Measurements from ENCODE around the gene EIF4A3. TPM values are rescaled to one million over a fixed set of nuclear protein-coding genes. Genes with fewer than 3 reads are reported as not detected.

The EIF4A3 gene
- total RNA-seq, 1 donor from 2014 or later: 78.9 TPM

DNA sequence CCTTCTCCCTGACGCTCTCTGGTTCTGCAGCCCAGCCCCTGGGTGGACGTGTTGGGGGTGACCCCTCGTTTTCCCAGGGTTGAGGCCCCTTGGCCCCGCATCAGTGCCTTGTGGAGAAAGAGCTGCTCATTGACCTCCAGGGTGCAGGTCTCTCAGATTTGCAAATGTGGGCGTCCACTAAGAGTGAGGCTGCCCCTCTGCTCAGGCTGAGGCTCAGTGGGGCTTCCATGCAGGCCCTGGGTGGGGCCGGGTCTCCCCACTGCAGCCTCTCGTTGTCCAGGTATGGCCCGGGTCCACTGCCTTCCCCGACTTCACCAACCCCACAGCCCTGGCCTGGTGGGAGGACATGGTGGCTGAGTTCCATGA lies 36.5 kb downstream of the EIF4A3 start:
- TF ChIP-seq, protein P1, sequence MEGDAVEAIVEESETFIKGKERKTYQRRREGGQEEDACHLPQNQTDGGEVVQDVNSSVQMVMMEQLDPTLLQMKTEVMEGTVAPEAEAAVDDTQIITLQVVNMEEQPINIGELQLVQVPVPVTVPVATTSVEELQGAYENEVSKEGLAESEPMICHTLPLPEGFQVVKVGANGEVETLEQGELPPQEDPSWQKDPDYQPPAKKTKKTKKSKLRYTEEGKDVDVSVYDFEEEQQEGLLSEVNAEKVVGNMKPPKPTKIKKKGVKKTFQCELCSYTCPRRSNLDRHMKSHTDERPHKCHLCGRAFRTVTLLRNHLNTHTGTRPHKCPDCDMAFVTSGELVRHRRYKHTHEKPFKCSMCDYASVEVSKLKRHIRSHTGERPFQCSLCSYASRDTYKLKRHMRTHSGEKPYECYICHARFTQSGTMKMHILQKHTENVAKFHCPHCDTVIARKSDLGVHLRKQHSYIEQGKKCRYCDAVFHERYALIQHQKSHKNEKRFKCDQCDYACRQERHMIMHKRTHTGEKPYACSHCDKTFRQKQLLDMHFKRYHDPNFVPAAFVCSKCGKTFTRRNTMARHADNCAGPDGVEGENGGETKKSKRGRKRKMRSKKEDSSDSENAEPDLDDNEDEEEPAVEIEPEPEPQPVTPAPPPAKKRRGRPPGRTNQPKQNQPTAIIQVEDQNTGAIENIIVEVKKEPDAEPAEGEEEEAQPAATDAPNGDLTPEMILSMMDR (IDR thresholded peaks at IDR 0.05): no peak
- H3K4me3 ChIP-seq: no peak overlapping the region
- H3K4me1 ChIP-seq: no peaks in the 10 kb centered on the region
- peak in 1 of 2 donors; percentile 49 for DNase-seq (ENCODE audit: low spot score in 2 of 2)
- H3K36me3 ChIP-seq: peaks cover 5 to 8% of the 10 kb centered on the region in 2 donors
- H3K9me3 ChIP-seq: no peaks in the 10 kb centered on the region
- H3K27ac ChIP-seq: no peak overlapping the region
- H3K27me3 ChIP-seq: no peaks in the 10 kb centered on the region
- intact Hi-C loops (cut with DNase I): no loop called here

DNA sequence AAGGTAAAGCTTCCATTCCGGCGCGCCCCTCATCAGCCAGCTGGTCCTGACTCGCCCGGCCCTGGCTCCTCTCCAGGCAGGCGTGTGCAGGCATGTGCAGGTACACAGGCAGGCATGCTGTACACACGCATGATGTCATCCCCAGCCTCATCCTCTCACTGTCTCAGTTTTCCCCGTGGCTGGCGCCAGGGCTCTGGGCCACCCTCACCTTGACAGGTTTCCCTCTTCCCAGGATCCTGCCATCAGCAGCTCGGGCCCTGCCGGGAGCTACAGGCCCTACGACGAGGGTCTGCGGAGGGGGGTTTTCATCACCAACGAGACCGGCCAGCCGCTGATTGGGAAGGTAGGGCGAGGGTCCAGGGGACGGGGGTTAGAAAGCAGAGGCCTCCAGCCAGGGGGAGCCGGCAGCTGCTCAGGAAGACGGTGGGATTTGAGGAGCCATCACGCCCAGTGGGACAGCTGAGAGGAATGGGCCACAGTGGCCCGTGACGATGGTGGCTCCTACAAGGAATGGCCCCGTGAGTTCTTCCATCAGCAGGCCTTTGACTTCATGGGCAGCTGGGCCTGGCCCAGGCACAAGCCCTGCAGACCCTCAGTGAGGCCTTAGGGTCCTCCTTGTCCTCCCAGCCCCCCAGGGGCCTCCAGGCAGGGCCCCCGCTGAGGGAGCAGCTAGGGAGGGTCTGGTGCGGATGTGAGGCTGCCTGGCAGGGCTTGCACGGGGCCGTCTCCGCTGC lies 37.0 kb downstream of the EIF4A3 start:
- no peaks in the 10 kb centered on the region for H3K9me3 ChIP-seq
- no peak for DNase-seq (ENCODE audit: low spot score in 2 of 2)
- H3K36me3 ChIP-seq: peaks cover 5 to 8% of the 10 kb centered on the region in 2 donors
- no peak overlapping the region for H3K27ac ChIP-seq
- H3K4me1 ChIP-seq: no peaks in the 10 kb centered on the region
- H3K27me3 ChIP-seq: no peaks in the 10 kb centered on the region
- intact Hi-C loops (cut with DNase I): no loop called here
- no peak overlapping the region for H3K4me3 ChIP-seq
- TF ChIP-seq, protein P1 (IDR thresholded peaks at IDR 0.05): no peak

DNA sequence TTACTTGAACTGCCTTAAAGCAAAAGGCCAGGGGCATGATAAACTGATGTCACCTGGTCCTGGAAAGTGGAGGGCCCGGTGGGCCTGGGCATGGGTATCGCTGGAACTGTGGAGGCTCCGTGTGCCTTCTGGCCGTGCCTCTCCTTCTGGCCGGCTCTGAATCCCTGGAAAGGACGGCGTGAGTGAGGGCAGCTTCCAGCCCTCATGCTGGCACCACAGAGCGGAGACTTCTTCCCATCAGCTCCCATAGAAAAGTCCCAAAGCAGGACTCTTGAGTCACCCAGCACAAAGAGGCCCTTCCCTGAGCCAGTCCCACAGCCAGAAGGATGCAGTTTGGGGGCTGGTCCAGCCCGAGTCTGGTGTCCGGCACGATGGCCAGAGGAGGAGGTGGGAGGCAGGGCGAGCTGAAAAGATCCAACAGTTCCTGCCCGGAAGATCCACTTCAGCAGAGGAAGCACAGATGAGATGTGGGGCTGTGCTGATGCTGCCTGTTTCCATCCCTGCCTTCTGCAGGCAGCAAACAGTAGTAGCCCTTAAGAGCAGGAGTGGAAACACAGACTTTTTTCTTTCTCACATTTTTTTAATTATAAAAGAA lies 37.8 kb downstream of the EIF4A3 start:
- Histone ChIP-seq H3K36me3 (peaks cover 5 to 8% of the 10 kb centered on the region in 2 donors), H3K27me3 (no peaks in the 10 kb centered on the region), H3K4me1 (no peaks in the 10 kb centered on the region), H3K4me3 (no peak overlapping the region), H3K9me3 (no peaks in the 10 kb centered on the region), H3K27ac (no peak overlapping the region)
- TF ChIP-seq, protein P1 (IDR thresholded peaks at IDR 0.05): no peak
- intact Hi-C loops (cut with DNase I): no loop called here
- DNase-seq (ENCODE audit: low spot score in 2 of 2): no peak

DNA sequence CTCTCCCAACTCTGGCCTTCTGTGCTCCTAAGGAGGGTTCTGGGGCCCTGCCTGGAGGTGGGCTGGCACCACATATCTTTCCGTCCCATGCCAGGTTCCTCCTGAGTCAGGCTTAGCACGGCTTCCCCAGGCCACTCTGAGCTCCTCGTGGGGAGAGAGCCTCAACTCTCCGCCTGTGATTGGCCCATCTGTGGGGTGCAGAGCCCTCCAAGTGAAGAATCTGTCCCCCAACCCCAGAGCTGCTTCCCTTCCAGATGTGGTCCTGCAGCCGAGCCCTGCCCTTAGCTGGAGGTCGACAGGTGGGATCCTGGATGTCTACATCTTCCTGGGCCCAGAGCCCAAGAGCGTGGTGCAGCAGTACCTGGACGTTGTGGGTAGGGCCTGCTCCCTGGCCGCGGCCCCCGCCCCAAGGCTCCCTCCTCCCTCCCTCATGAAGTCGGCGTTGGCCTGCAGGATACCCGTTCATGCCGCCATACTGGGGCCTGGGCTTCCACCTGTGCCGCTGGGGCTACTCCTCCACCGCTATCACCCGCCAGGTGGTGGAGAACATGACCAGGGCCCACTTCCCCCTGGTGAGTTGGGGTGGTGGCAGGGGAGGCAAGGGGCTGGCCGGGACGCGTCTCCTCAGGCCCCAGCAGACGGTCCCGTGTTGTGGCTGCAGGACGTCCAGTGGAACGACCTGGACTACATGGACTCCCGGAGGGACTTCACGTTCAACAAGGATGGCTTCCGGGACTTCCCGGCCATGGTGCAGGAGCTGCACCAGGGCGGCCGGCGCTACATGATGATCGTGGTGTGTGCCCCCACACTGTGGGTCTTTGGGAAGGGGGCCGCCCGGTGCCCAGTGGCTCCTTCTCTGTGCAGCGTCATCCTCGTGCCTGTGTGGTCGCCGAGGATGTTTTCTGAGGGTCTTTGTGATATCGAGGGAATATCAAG lies 38.6 kb downstream of the EIF4A3 start:
- Histone ChIP-seq H3K4me1 (no peaks in the 10 kb centered on the region), H3K4me3 (no peak overlapping the region), H3K9me3 (no peaks in the 10 kb centered on the region), H3K27ac (no peak overlapping the region), H3K27me3 (no peaks in the 10 kb centered on the region), H3K36me3 (peaks cover 5 to 6% of the 10 kb centered on the region in 2 donors)
- intact Hi-C loops (cut with DNase I): no loop called here
- no peak for DNase-seq (ENCODE audit: low spot score in 2 of 2)
- TF ChIP-seq, protein P1 (IDR thresholded peaks at IDR 0.05): no peak

DNA sequence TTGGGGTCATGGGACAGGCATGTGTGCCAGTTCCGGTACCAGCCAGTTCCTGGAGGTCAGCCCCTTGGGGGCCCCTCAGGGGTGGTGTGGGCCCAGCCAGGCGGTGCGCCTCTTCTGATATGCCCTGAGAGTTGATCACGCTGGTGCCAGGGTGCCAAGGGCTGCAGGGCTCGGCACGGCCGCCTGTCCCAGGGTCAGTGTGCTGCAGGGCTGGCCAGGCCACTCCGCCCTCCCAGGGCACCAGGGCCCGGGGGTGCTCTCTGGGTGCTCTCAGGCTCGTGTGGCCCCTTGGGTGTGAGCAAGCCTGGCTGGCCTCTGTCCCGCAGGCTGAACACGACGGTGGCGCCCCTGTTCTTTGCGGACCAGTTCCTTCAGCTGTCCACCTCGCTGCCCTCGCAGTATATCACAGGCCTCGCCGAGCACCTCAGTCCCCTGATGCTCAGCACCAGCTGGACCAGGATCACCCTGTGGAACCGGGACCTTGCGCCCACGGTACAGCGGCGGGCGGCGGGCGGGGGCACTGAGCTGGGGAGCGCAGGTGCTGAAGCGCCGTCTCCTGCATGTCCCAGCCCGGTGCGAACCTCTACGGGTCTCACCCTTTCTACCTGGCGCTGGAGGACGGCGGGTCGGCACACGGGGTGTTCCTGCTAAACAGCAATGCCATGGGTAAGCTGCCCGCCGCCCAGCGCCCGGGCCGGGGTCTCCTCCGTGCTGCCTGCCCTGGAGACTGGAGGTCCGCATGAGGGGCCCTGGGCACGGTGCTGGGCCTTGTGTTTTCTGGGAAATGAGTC lies 39.5 kb downstream of the EIF4A3 start:
- no peak overlapping the region for H3K4me3 ChIP-seq
- no peaks in the 10 kb centered on the region for H3K4me1 ChIP-seq
- no peaks in the 10 kb centered on the region for H3K9me3 ChIP-seq
- H3K36me3 ChIP-seq: peaks cover 0 to 4% of the 10 kb centered on the region in 2 donors
- no peaks in the 10 kb centered on the region for H3K27me3 ChIP-seq
- intact Hi-C loops (cut with DNase I): no loop called here
- TF ChIP-seq, protein P1 (IDR thresholded peaks at IDR 0.05): no peak
- DNase-seq (ENCODE audit: low spot score in 2 of 2): no peak
- H3K27ac ChIP-seq: no peak overlapping the region
